RWPE1 (cell line): Measurements from ENCODE around the gene ACBD6.

Experiments
- CTCF ChIA-PET: fragments of 350-600 bp; sonication (Branson Sonifier 250); formaldehyde crosslinking; extraction: SDS; loops from one replicate; lab custom pipeline; 2021; lab: Yijun Ruan, JAX
- POLR2A ChIA-PET: fragments of 400-600 bp; formaldehyde crosslinking; extraction: SDS; loops from one replicate; lab custom pipeline; 2020; ENCODE audit warnings: antibody characterized with exemption; ENCODE audit not compliant: low non-redundant PET; lab: Yijun Ruan, JAX
- DNase-seq: peaks from one replicate; pipeline ENCODE4 v3.0.0; 2012; ENCODE audit warnings: low spot score
- H3K27ac ChIP-seq: fragments of 450-650 bp; 2 replicates; pipeline ENCODE4 v1.5.1; 2017
- TF ChIP-seq, protein P1 (sequence below): fragments of 450-650 bp; conservative IDR thresholded peaks from 2 replicates; pipeline ENCODE4 v1.5.1; 2017; ENCODE audit warnings: low read depth, mild to moderate bottlenecking

Gene ACBD6

DNA sequence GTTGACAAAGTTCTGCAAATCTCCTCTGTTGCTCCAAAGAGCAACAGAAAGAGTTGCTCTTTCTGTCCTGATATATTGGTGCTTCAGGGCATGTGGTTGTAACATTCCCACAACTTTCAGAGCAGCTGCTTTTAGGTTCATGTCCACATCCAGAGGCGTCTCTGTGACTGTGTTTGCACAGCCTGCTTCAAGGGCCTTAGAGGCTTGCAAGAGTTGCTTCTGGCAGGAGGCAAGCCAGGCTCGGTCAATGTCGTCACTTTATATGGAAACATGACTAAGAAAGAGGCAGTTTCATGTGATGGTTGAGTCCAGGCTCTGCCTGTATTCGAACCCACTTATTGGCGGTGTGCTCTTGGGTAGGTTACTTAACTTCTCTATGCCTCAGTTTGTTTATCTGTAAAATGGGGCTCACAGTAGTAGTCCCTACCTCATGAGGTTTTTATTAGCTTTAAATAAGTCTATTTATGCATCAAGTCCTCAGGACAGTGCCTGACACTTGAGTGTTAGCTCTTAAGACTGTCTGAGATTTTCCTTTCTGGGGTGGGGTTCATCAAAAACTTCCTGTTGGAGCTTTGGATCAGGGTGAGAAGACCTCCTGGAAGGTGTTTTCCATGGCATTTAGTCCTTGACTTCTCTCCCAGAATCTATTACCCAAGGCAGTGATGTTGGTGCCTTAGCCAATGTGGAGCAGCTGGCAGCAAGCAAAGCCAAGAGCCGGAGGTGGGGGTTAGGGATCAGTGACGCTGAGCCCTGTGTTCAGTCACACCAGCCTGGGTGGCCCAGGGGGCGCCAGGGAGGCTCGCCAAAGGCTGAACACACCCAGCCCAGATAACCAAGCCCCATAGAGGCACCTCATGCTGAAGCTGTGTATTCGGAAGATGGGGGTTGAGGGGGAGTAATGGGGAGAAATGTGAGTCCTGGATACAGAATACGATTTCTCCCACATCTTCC is 253.4 kb downstream of the ACBD6 start:
- TF ChIP-seq, protein P1, sequence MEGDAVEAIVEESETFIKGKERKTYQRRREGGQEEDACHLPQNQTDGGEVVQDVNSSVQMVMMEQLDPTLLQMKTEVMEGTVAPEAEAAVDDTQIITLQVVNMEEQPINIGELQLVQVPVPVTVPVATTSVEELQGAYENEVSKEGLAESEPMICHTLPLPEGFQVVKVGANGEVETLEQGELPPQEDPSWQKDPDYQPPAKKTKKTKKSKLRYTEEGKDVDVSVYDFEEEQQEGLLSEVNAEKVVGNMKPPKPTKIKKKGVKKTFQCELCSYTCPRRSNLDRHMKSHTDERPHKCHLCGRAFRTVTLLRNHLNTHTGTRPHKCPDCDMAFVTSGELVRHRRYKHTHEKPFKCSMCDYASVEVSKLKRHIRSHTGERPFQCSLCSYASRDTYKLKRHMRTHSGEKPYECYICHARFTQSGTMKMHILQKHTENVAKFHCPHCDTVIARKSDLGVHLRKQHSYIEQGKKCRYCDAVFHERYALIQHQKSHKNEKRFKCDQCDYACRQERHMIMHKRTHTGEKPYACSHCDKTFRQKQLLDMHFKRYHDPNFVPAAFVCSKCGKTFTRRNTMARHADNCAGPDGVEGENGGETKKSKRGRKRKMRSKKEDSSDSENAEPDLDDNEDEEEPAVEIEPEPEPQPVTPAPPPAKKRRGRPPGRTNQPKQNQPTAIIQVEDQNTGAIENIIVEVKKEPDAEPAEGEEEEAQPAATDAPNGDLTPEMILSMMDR: no peak
- CTCF ChIA-PET: interaction anchor here (0.5 to 1.4 kb wide), 3 partner anchors 22 to 108 kb away, joined by 3 to 7 read pairs (median 4); no protein-coding TSS in a partner anchor
- DNase-seq: no peak
- POLR2A ChIA-PET: no interaction called here
- H3K27ac ChIP-seq: no peak overlapping the region

DNA sequence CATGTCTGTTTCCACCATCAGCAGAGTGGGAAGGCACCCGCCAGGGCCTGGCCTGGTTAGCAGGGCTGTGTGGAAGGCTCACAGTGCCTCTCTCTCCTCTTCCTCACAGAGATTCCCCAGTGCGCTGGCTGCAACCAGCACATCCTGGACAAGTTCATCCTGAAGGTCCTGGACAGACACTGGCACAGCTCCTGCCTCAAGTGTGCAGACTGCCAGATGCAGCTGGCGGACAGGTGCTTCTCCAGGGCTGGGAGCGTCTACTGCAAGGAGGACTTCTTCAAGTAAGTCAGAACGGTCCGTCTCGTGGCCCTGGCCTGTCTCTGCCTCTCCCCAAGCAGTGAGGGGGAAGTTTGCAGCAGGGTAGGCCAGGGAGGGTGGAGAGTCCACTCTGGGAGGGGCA is 254.2 kb downstream of the ACBD6 start:
- H3K27ac ChIP-seq: no peak overlapping the region
- ChIA-PET POLR2A (no interaction called here), CTCF (interaction anchor here (1.4 kb wide), 2 partner anchors 23 to 60 kb away, joined by 4 to 7 read pairs; no protein-coding TSS in a partner anchor)
- TF ChIP-seq, protein P1: no peak
- no peak for DNase-seq

DNA sequence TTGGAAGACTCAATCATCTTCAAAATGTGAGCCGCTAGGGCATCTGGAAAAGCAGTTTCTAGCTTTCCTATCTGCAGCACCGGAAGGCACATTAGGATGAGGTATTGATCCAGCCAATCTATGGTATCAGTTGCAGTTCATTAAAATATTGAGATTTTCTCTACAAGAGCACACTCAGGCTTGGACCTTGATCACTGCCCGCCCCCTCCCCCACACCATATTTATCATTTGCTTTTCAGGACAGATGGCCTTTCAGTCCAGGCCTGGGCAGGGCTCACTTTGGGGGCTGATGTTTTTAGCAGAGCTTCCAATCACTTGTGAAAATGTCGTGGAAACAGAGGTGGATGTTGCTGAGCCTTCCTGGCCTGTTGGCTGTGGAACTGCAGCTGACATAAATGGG is 254.8 kb downstream of the ACBD6 start:
- TF ChIP-seq, protein P1: no peak
- ChIA-PET CTCF (interaction anchor here (1.4 kb wide), 1 partner anchor 60 kb away, joined by 7 read pairs; no protein-coding TSS in a partner anchor), POLR2A (no interaction called here)
- no peak for DNase-seq
- H3K27ac ChIP-seq: no peak overlapping the region

DNA sequence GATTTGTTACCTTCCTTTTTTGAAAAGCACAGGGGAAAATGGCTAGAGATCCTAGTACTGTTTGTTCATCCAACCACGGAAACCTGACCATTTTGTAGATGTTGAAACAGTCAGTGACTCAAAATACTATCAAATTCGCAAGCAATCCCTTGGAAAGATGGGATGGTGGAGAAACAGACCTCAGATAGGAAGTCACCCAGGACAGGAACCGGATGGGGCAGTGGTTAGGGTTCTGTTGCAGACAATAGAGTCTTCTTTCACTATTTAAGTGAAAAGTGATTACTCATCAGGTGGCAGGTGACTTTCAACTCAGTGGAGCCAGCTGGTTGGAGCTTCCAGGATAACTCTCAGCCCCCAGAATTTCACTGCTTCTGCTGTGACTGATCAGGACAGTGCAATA is 255.3 kb downstream of the ACBD6 start:
- ChIA-PET CTCF (no interaction called here), POLR2A (no interaction called here)
- H3K27ac ChIP-seq: no peak overlapping the region
- TF ChIP-seq, protein P1: no peak
- no peak for DNase-seq

DNA sequence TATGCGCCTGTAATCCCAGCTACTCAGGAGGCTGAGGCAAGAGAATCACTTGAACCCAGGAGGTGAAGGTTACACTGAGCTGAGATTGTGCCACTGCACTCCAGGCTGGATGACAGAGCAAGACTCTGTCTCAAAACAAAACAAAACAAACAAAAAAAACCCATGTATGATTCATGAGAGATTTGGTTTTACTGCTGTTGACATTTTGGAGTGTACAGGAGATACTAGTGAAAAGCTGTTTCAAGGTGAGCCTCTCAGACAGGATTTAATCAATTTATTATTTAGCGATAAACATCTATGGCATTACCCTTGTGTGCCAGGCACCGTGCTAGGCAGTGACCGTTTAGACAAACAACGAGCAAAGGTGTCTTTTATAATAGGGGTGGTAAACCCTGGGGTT is 255.8 kb downstream of the ACBD6 start:
- DNase-seq: no peak
- TF ChIP-seq, protein P1: no peak

DNA sequence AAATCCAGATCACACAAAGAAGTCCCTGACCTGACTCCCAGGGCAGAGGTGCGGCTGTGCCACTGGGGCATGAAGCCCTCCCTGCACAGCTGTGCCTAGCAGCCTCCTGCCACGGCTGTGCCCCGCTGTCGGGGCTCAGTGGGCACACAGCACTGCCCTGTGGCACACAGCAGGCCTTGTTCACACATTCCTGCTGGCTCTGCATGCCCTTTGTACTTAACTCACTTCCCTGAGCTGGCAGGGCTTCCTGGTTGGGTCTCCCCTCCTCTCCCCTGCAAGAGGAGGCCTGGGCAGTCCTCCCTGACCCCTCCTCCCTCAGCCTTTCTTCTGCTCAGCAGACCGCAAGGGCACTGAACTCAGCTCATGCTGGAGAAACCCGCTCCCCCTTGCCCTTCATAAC is 257.5 kb downstream of the ACBD6 start:
- ChIA-PET POLR2A (no interaction called here), CTCF (interaction anchor here (0.6 kb wide), 1 partner anchor 176 kb away, joined by 3 read pairs; no protein-coding TSS in a partner anchor)
- H3K27ac ChIP-seq: no peak overlapping the region
- no peak for DNase-seq
- TF ChIP-seq, protein P1: no peak

More for the DNA sequence above, 255.8 kb downstream of the ACBD6 start:
- ChIA-PET POLR2A (no interaction called here), CTCF (no interaction called here)
- no peak overlapping the region for H3K27ac ChIP-seq
